Measurements from ENCODE around the gene SPRR1B. TPM values are rescaled to one million over a fixed set of nuclear protein-coding genes. Genes with fewer than 3 reads are reported as not detected.

Gene SPRR1B
- total and polyA plus RNA-seq, 2 donors from 2014 or later = not detected

- no peaks in the 10 kb centered on the region for H3K36me3 ChIP-seq (ENCODE audit: control insufficient read depth in 2 of 3, insufficient read depth in 3 of 3, low read length in 3 of 3)
- FAIRE-seq (no peak), DNase-seq (no peak)
- H3K9ac ChIP-seq (ENCODE audit: low read length in 3 of 3) = no peak within 1 kb of the TSS
- intact Hi-C loops (cut with DNase I) = no loop called here
- H3K4me3 ChIP-seq (ENCODE audit: low read length in 3 of 3) = no peak within 1 kb of the TSS
- no peaks in the 10 kb centered on the region for H3K27me3 ChIP-seq (ENCODE audit: control insufficient read depth, insufficient read depth, low read length)
- no peaks in the 10 kb centered on the region for H3K9me3 ChIP-seq (ENCODE audit: control insufficient read depth in 2 of 3, insufficient read depth in 1 of 3, low read length in 3 of 3)
- H3K27ac ChIP-seq (ENCODE audit: low read depth in 2 of 2, low read length in 2 of 2) = no peak within 1 kb of the TSS
- TF ChIP-seq CTCF (IDR thresholded peaks at IDR 0.05; ENCODE audit: borderline replicate concordance, extremely low read depth, insufficient read depth) = no peak
- H3K4me1 ChIP-seq (ENCODE audit: control insufficient read depth in 2 of 3, insufficient read depth in 2 of 3, low read depth in 1 of 3, low read length in 3 of 3) = no peaks in the 10 kb centered on the region
Measured at GRCh38 chr1:153071511-153071910, 40.5 kb downstream of the SPRR1B start, which contains the start of gene SPRR2B. Gene SPRR2B, minus strand, starts transcription at chr1:153071611. Its CDS starts 772 bp downstream, at chr1:153070839.

GRCh38 chr1:153072806-153073726, 42.1 kb downstream of the SPRR1B start:
- H3K27ac ChIP-seq (ENCODE audit: low read depth in 2 of 2, low read length in 2 of 2) = no peak overlapping the region
- no peak overlapping the region for H3K9ac ChIP-seq (ENCODE audit: low read length in 3 of 3)
- FAIRE-seq (no peak), DNase-seq (no peak)
- intact Hi-C loops (cut with DNase I) = no loop called here
- no peaks in the 10 kb centered on the region for H3K4me1 ChIP-seq (ENCODE audit: control insufficient read depth in 2 of 3, insufficient read depth in 2 of 3, low read depth in 1 of 3, low read length in 3 of 3)
- no peaks in the 10 kb centered on the region for H3K27me3 ChIP-seq (ENCODE audit: control insufficient read depth, insufficient read depth, low read length)
- no peaks in the 10 kb centered on the region for H3K36me3 ChIP-seq (ENCODE audit: control insufficient read depth in 2 of 3, insufficient read depth in 3 of 3, low read length in 3 of 3)
- no peak for TF ChIP-seq CTCF (IDR thresholded peaks at IDR 0.05; ENCODE audit: borderline replicate concordance, extremely low read depth, insufficient read depth)
- H3K9me3 ChIP-seq (ENCODE audit: control insufficient read depth in 2 of 3, insufficient read depth in 1 of 3, low read length in 3 of 3) = no peaks in the 10 kb centered on the region
- no peak overlapping the region for H3K4me3 ChIP-seq (ENCODE audit: low read length in 3 of 3)

- FAIRE-seq (no peak), DNase-seq (no peak)
- intact Hi-C loops (cut with DNase I) = no loop called here
- H3K9me3 ChIP-seq (ENCODE audit: control insufficient read depth in 2 of 3, insufficient read depth in 1 of 3, low read length in 3 of 3) = peaks cover 0 to 2% (median 0%) of the 10 kb centered on the region in 3 donors
- H3K9ac ChIP-seq (ENCODE audit: low read length in 3 of 3) = no peak overlapping the region
- no peaks in the 10 kb centered on the region for H3K36me3 ChIP-seq (ENCODE audit: control insufficient read depth in 2 of 3, insufficient read depth in 3 of 3, low read length in 3 of 3)
- no peak overlapping the region for H3K27ac ChIP-seq (ENCODE audit: low read depth in 2 of 2, low read length in 2 of 2)
- H3K27me3 ChIP-seq (ENCODE audit: control insufficient read depth, insufficient read depth, low read length) = no peaks in the 10 kb centered on the region
- H3K4me1 ChIP-seq (ENCODE audit: control insufficient read depth in 2 of 3, insufficient read depth in 2 of 3, low read depth in 1 of 3, low read length in 3 of 3) = no peaks in the 10 kb centered on the region
- H3K4me3 ChIP-seq (ENCODE audit: low read length in 3 of 3) = no peak overlapping the region
- no peak for TF ChIP-seq CTCF (IDR thresholded peaks at IDR 0.05; ENCODE audit: borderline replicate concordance, extremely low read depth, insufficient read depth)
Measured at GRCh38 chr1:153081736-153082135, 50.7 kb downstream of the SPRR1B start.

Other genes starting within 250 kb of the SPRR1B start
- gene LCE1E, start 244.9 kb upstream of the SPRR1B start, total RNA-seq = not detected
- not detected for gene LCE1E, start 244.9 kb upstream of the SPRR1B start, polyA plus RNA-seq (ENCODE audit: insufficient read depth, low read depth, low replicate concordance)
- gene LCE1D, start 234.5 kb upstream of the SPRR1B start, total RNA-seq = not detected
- gene LCE1D, start 234.5 kb upstream of the SPRR1B start, polyA plus RNA-seq (ENCODE audit: insufficient read depth, low read depth, low replicate concordance) = not detected
- gene LCE1C, start 224.6 kb upstream of the SPRR1B start, total RNA-seq = not detected
- gene LCE1C, start 224.6 kb upstream of the SPRR1B start, polyA plus RNA-seq (ENCODE audit: insufficient read depth, low read depth, low replicate concordance) = not detected
- not detected for gene LCE1B, start 219.2 kb upstream of the SPRR1B start, total RNA-seq
- not detected for gene LCE1B, start 219.2 kb upstream of the SPRR1B start, polyA plus RNA-seq (ENCODE audit: insufficient read depth, low read depth, low replicate concordance)
- not detected for gene LCE1A, start 203.7 kb upstream of the SPRR1B start, total RNA-seq
- gene LCE1A, start 203.7 kb upstream of the SPRR1B start, polyA plus RNA-seq (ENCODE audit: insufficient read depth, low read depth, low replicate concordance) = not detected
- not detected for gene LCE6A, start 188.3 kb upstream of the SPRR1B start, total RNA-seq
- not detected for gene LCE6A, start 188.3 kb upstream of the SPRR1B start, polyA plus RNA-seq (ENCODE audit: insufficient read depth, low read depth, low replicate concordance)
- not detected for gene LCE7A, start 171.2 kb upstream of the SPRR1B start, total RNA-seq
- gene LCE7A, start 171.2 kb upstream of the SPRR1B start, polyA plus RNA-seq (ENCODE audit: insufficient read depth, low read depth, low replicate concordance) = not detected
- not detected for gene SMCP, start 152.9 kb upstream of the SPRR1B start, total RNA-seq
- gene SMCP, start 152.9 kb upstream of the SPRR1B start, polyA plus RNA-seq (ENCODE audit: insufficient read depth, low read depth, low replicate concordance) = not detected
- not detected for gene IVL, start 122.7 kb upstream of the SPRR1B start, total RNA-seq
- gene IVL, start 122.7 kb upstream of the SPRR1B start, polyA plus RNA-seq (ENCODE audit: insufficient read depth, low read depth, low replicate concordance) = not detected
- gene SPRR5, start 84.0 kb upstream of the SPRR1B start, total RNA-seq = not detected
- gene SPRR5, start 84.0 kb upstream of the SPRR1B start, polyA plus RNA-seq (ENCODE audit: insufficient read depth, low read depth, low replicate concordance) = not detected
- not detected for gene SPRR4, start 60.6 kb upstream of the SPRR1B start, total RNA-seq
- not detected for gene SPRR4, start 60.6 kb upstream of the SPRR1B start, polyA plus RNA-seq (ENCODE audit: insufficient read depth, low read depth, low replicate concordance)
- not detected for gene SPRR1A, start 47.1 kb upstream of the SPRR1B start, total RNA-seq
- not detected for gene SPRR1A, start 47.1 kb upstream of the SPRR1B start, polyA plus RNA-seq (ENCODE audit: insufficient read depth, low read depth, low replicate concordance)
- gene SPRR3, start 29.5 kb upstream of the SPRR1B start, total RNA-seq = not detected
- gene SPRR3, start 29.5 kb upstream of the SPRR1B start, polyA plus RNA-seq (ENCODE audit: insufficient read depth, low read depth, low replicate concordance) = not detected
- not detected for gene SPRR2D, start 9.9 kb downstream of the SPRR1B start, total RNA-seq
- gene SPRR2D, start 9.9 kb downstream of the SPRR1B start, polyA plus RNA-seq (ENCODE audit: insufficient read depth, low read depth, low replicate concordance) = not detected
- 0.60 TPM for gene SPRR2A, start 26.3 kb downstream of the SPRR1B start, total RNA-seq
- not detected for gene SPRR2A, start 26.3 kb downstream of the SPRR1B start, polyA plus RNA-seq (ENCODE audit: insufficient read depth, low read depth, low replicate concordance)
- not detected for gene SPRR2B, start 40.4 kb downstream of the SPRR1B start, total RNA-seq
- gene SPRR2B, start 40.4 kb downstream of the SPRR1B start, polyA plus RNA-seq (ENCODE audit: insufficient read depth, low read depth, low replicate concordance) = not detected
- gene SPRR2E, start 63.3 kb downstream of the SPRR1B start, total RNA-seq = not detected
- gene SPRR2E, start 63.3 kb downstream of the SPRR1B start, polyA plus RNA-seq (ENCODE audit: insufficient read depth, low read depth, low replicate concordance) = not detected
- gene SPRR2F, start 82.3 kb downstream of the SPRR1B start, total RNA-seq = not detected
- gene SPRR2F, start 82.3 kb downstream of the SPRR1B start, polyA plus RNA-seq (ENCODE audit: insufficient read depth, low read depth, low replicate concordance) = not detected
- not detected for gene SPRR2G, start 119.7 kb downstream of the SPRR1B start, total RNA-seq
- not detected for gene SPRR2G, start 119.7 kb downstream of the SPRR1B start, polyA plus RNA-seq (ENCODE audit: insufficient read depth, low read depth, low replicate concordance)
- gene LELP1, start 172.2 kb downstream of the SPRR1B start, total RNA-seq = not detected
- not detected for gene LELP1, start 172.2 kb downstream of the SPRR1B start, polyA plus RNA-seq (ENCODE audit: insufficient read depth, low read depth, low replicate concordance)
- not detected for gene PRR9, start 186.4 kb downstream of the SPRR1B start, total RNA-seq
- not detected for gene PRR9, start 186.4 kb downstream of the SPRR1B start, polyA plus RNA-seq (ENCODE audit: insufficient read depth, low read depth, low replicate concordance)
- gene LORICRIN, start 228.5 kb downstream of the SPRR1B start, total RNA-seq = not detected
- gene LORICRIN, start 228.5 kb downstream of the SPRR1B start, polyA plus RNA-seq (ENCODE audit: insufficient read depth, low read depth, low replicate concordance) = not detected

Data from kidney (tissue), 14 donors.